Activated naive CD4-positive, alpha-beta T cell treated with anti-CD3 and anti-CD28 coated beads, Interleukin-2, amount 10 ng/mL, durations not matched to agents 7 days and 5 days (primary cell): Measurements from ENCODE around the gene PDE6A.

Experiments
- CTCF ChIA-PET: fragments of 350-600 bp; sonication (Branson Sonifier 250); formaldehyde crosslinking; loops from one replicate; lab custom pipeline; 2021; ENCODE audit warnings: antibody characterized with exemption; lab: Charles Lee
- DNase-seq: peaks from one replicate; pipeline ENCODE4 v3.0.0-alpha.2; 2020
- H3K27ac Mint-ChIP-seq: one replicate; pipeline ENCODE4 v1.8.0; 2021; ENCODE audit warnings: mild to moderate bottlenecking, moderate library complexity, mixed read lengths
- H3K27me3 Mint-ChIP-seq: one replicate; pipeline ENCODE4 v1.8.0; 2021; ENCODE audit warnings: mild to moderate bottlenecking, mixed read lengths
- H3K36me3 Mint-ChIP-seq: one replicate; pipeline ENCODE4 v1.8.0; 2021; ENCODE audit warnings: mixed read lengths
- H3K4me1 Mint-ChIP-seq: one replicate; pipeline ENCODE4 v1.8.0; 2021; ENCODE audit warnings: mixed read lengths
- H3K4me3 Mint-ChIP-seq: one replicate; pipeline ENCODE4 v1.8.0; 2021; ENCODE audit warnings: mild to moderate bottlenecking, moderate library complexity, mixed read lengths
- H3K9me3 Mint-ChIP-seq: one replicate; pipeline ENCODE4 v1.8.0; 2021; ENCODE audit warnings: mixed read lengths

The PDE6A gene

GRCh38 chr5:149942199-149942598 lies 2.4 kb downstream of the PDE6A start:
- H3K36me3 Mint-ChIP-seq: no peaks in the 10 kb centered on the region
- no peak overlapping the region for H3K27ac Mint-ChIP-seq
- no peak for DNase-seq
- peaks cover 13% of the 10 kb centered on the region for H3K27me3 Mint-ChIP-seq
- H3K4me3 Mint-ChIP-seq: no peak overlapping the region
- H3K4me1 Mint-ChIP-seq: no peaks in the 10 kb centered on the region
- H3K9me3 Mint-ChIP-seq: no peaks in the 10 kb centered on the region
- CTCF ChIA-PET: no interaction called here

DNA sequence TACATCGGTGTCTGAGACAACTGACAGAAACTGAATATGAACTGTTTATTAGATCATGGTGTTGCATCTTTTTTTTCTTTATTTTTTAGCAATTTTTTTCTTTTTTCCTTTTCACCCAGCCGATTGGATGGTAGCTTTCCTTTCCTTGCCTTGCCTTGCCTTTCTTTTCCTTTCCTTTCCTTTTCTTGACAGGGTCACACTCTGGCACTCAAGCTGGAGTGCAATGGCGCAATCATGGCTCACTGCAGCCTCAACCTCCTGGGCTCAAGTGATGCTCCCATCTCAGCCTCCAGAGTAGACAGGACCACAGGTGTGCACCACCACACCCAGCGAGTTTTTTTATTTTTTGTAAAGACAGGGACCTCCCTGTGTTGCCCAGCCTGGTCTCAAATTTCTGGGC lies 2.8 kb downstream of the PDE6A start:
- Mint-ChIP-seq H3K36me3 (no peaks in the 10 kb centered on the region), H3K4me1 (no peaks in the 10 kb centered on the region), H3K27me3 (peaks cover 16% of the 10 kb centered on the region), H3K9me3 (no peaks in the 10 kb centered on the region), H3K27ac (no peak overlapping the region), H3K4me3 (no peak overlapping the region)
- CTCF ChIA-PET: no interaction called here
- no peak for DNase-seq

GRCh38 chr5:149940941-149941644 lies 3.5 kb downstream of the PDE6A start:
- CTCF ChIA-PET: no interaction called here
- no peaks in the 10 kb centered on the region for H3K36me3 Mint-ChIP-seq

DNA sequence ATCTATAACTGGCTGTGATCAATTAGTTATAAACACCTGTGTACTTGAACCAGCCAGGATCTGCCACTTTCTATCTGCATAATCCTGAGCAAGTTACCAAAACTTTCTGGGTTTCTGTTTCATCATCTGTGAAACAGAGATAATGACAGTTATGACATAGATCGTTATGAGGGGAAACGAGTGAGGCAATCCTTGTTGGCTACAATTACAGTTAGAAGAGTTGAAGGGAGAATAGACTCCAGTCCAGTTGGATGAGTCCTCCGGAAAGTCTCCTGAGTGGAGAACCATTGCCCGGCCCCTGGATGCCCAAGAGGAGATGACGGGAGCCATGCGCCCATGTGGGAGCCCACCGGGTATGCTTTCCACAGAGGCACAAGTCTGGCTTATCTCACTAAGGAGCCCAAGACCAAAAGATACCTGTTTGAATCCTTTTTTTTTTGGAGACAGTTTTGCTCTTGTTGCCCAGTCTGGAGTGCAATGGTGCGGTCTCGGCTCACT lies 4.5 kb downstream of the PDE6A start:
- H3K36me3 Mint-ChIP-seq: no peaks in the 10 kb centered on the region
- H3K9me3 Mint-ChIP-seq: no peaks in the 10 kb centered on the region
- peaks cover 22% of the 10 kb centered on the region for H3K27me3 Mint-ChIP-seq
- no peak overlapping the region for H3K27ac Mint-ChIP-seq
- no peak overlapping the region for H3K4me3 Mint-ChIP-seq
- no peak for DNase-seq
- CTCF ChIA-PET: interaction anchor here (1.0 kb wide), 1 partner anchor 19 kb away, joined by 3 read pairs; no protein-coding TSS in a partner anchor
- H3K4me1 Mint-ChIP-seq: no peaks in the 10 kb centered on the region

More at GRCh38 chr5:149940941-149941644, 3.5 kb downstream of the PDE6A start:
- peaks cover 17% of the 10 kb centered on the region for H3K27me3 Mint-ChIP-seq
- no peak overlapping the region for H3K27ac Mint-ChIP-seq
- no peaks in the 10 kb centered on the region for H3K9me3 Mint-ChIP-seq
- no peaks in the 10 kb centered on the region for H3K4me1 Mint-ChIP-seq
- no peak overlapping the region for H3K4me3 Mint-ChIP-seq
- DNase-seq: no peak

DNA sequence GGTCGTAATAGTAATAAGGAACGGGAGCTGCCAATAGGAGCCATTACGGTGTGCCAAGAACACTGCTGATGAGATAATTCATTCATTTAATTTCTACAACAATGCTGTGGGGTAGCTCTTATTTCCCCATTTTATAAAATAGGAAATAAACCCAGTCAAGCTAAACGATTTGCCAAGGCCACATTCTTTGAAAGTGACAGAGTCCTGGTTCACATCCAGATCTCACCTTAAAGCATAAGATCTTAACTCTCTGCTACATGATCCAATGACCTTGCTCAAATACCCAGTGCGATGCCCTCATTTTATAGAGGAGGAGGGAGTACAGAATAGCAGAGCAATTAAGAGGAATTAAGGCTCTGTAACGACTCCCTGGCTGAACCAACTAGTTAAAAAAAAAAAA lies 5.0 kb downstream of the PDE6A start:
- Mint-ChIP-seq H3K36me3 (no peaks in the 10 kb centered on the region), H3K27me3 (peaks cover 24% of the 10 kb centered on the region), H3K9me3 (no peaks in the 10 kb centered on the region), H3K27ac (no peak overlapping the region), H3K4me1 (no peaks in the 10 kb centered on the region), H3K4me3 (no peak overlapping the region)
- DNase-seq: no peak
- CTCF ChIA-PET: interaction anchor here (0.9 to 1.0 kb wide), 2 partner anchors 20 to 25 kb away, joined by 3 read pairs; no protein-coding TSS in a partner anchor

GRCh38 chr5:149938791-149939358 lies 5.7 kb downstream of the PDE6A start:
- no peak overlapping the region for H3K4me3 Mint-ChIP-seq
- no peak overlapping the region for H3K27ac Mint-ChIP-seq
- H3K27me3 Mint-ChIP-seq: peaks cover 21% of the 10 kb centered on the region
- H3K4me1 Mint-ChIP-seq: no peaks in the 10 kb centered on the region
- no peaks in the 10 kb centered on the region for H3K9me3 Mint-ChIP-seq
- H3K36me3 Mint-ChIP-seq: no peaks in the 10 kb centered on the region
- CTCF ChIA-PET: interaction anchor here (0.9 to 1.0 kb wide), 2 partner anchors 21 to 25 kb away, joined by 3 read pairs; no protein-coding TSS in a partner anchor
- DNase-seq: no peak

- DNase-seq: no peak
- no peaks in the 10 kb centered on the region for H3K36me3 Mint-ChIP-seq
- H3K27ac Mint-ChIP-seq: no peak overlapping the region
- peaks cover 23% of the 10 kb centered on the region for H3K27me3 Mint-ChIP-seq
- H3K4me3 Mint-ChIP-seq: no peak overlapping the region
- H3K9me3 Mint-ChIP-seq: no peaks in the 10 kb centered on the region
- CTCF ChIA-PET: no interaction called here
- H3K4me1 Mint-ChIP-seq: no peaks in the 10 kb centered on the region
Measured at GRCh38 chr5:149938279-149938678, 6.3 kb downstream of the PDE6A start.

DNA sequence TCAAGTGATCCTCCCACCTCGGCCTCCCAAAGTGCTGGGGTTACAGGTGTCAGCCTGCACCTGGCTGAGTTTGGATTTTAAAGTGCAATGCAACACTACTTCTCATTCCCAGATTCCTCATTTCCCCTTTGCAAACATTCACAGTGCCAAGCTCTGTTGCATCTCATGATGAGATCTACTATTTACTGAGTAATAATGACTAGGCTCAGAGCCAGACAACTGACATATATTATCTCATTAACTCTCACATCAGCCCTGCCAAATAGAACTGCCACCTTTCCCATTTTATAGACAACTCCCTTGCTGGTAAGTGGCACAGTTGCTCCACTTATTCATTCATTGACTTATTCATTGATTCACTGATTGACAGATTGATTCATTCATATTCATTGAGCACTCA lies 7.0 kb downstream of the PDE6A start:
- H3K27me3 Mint-ChIP-seq: peaks cover 28% of the 10 kb centered on the region
- CTCF ChIA-PET: no interaction called here
- H3K4me3 Mint-ChIP-seq: no peak overlapping the region
- H3K4me1 Mint-ChIP-seq: no peaks in the 10 kb centered on the region
- H3K36me3 Mint-ChIP-seq: no peaks in the 10 kb centered on the region
- no peak overlapping the region for H3K27ac Mint-ChIP-seq
- no peaks in the 10 kb centered on the region for H3K9me3 Mint-ChIP-seq
- no peak for DNase-seq

DNA sequence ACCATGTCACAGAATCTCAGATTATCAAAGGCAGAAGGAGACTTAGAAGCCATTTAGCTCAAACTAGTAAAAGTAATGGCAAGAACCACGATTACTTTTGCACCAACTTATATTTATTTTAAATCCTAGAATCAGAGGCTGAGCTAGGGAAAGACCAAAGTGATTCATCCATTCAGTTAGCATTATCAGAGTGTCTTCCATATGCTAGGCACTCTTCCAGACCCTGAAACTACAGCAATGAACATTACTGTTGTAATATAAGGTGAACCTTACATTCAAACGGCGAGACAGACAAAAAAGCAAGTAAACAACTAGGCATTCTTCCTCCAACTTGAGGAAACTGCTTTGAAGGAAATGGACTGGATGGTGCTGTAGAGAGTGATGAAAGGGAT lies 7.9 kb downstream of the PDE6A start:
- H3K9me3 Mint-ChIP-seq: no peaks in the 10 kb centered on the region
- CTCF ChIA-PET: interaction anchor here (1.0 to 1.4 kb wide), 2 partner anchors 11 to 23 kb away, joined by 3 to 5 read pairs; no protein-coding TSS in a partner anchor
- DNase-seq: no peak
- H3K27me3 Mint-ChIP-seq: peaks cover 25% of the 10 kb centered on the region
- no peaks in the 10 kb centered on the region for H3K4me1 Mint-ChIP-seq
- H3K4me3 Mint-ChIP-seq: no peak overlapping the region
- H3K36me3 Mint-ChIP-seq: no peaks in the 10 kb centered on the region
- no peak overlapping the region for H3K27ac Mint-ChIP-seq

DNA sequence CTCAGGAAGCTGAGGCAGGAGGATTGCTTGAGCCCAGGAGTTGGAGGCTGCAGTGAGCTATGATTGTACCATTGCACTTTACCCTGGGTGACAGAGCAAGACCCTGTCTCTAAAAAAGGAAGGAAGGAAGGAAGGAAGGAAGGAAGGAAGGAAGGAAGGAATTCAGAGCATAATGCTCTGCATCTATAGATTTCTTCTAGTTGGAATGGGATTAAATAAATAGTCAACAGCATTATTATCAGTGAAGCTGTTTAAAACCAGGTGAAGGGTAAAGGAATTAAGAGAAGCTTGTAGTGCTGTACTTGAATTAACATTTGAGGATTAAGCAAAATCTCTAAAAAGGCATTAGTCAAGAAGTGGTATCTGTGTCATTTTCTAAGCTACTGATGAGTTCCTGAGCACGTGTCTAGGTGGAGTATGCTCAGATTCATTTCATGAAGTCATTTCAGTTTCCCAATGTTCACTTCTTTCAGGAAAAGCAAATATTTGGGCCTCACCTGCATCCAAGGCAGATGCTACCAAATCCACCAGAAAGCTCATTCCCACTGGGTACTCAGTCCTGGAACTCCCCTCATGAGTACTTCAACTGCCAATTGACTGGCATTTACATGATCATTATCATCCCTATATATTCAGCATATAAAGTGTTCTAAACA lies 8.4 kb downstream of the PDE6A start:
- Mint-ChIP-seq H3K27me3 (peaks cover 23% of the 10 kb centered on the region), H3K9me3 (no peaks in the 10 kb centered on the region), H3K36me3 (no peaks in the 10 kb centered on the region), H3K27ac (no peak overlapping the region), H3K4me3 (no peak overlapping the region), H3K4me1 (no peaks in the 10 kb centered on the region)
- CTCF ChIA-PET: interaction anchor here (1.0 to 1.4 kb wide), 2 partner anchors 11 to 23 kb away, joined by 3 to 5 read pairs; no protein-coding TSS in a partner anchor
- no peak for DNase-seq

GRCh38 chr5:149935431-149935901 lies 9.1 kb downstream of the PDE6A start:
- no peak for DNase-seq
- no peak overlapping the region for H3K27ac Mint-ChIP-seq
- CTCF ChIA-PET: interaction anchor here (1.0 to 1.4 kb wide), 2 partner anchors 12 to 24 kb away, joined by 3 to 5 read pairs; no protein-coding TSS in a partner anchor
- H3K36me3 Mint-ChIP-seq: no peaks in the 10 kb centered on the region
- peaks cover 28% of the 10 kb centered on the region for H3K27me3 Mint-ChIP-seq
- H3K4me3 Mint-ChIP-seq: no peak overlapping the region
- H3K4me1 Mint-ChIP-seq: no peaks in the 10 kb centered on the region
- no peaks in the 10 kb centered on the region for H3K9me3 Mint-ChIP-seq

- Mint-ChIP-seq H3K27me3 (peaks cover 28% of the 10 kb centered on the region), H3K4me1 (no peaks in the 10 kb centered on the region), H3K9me3 (no peaks in the 10 kb centered on the region), H3K27ac (no peak overlapping the region), H3K4me3 (no peak overlapping the region), H3K36me3 (no peaks in the 10 kb centered on the region)
- DNase-seq: no peak
- CTCF ChIA-PET: interaction anchor here (0.6 kb wide), 1 partner anchor 14 kb away, joined by 3 read pairs; no protein-coding TSS in a partner anchor
Measured at GRCh38 chr5:149932445-149933350, 11.9 kb downstream of the PDE6A start.

DNA sequence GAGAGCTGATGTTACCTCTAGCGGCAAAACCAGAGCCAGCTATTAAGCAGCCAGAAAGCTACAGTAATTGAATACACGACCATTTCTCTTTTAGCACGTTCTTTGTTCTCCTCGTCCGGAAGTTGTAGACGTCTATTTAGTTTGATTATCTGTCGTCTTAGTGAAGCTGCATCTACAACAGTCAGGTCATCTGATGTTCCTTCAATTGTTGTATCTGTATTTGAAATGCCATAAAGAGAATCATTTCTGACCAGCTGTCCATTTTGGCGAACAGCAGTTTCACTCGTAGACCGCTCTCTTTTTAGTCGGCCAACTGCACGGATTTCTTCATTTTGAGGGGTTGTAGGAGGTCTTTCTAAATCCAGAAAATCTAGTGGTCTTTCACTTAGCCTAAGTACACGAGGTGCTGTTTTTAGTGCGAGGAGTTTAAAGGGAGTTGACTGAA lies 12.6 kb downstream of the PDE6A start:
- DNase-seq: no peak
- Mint-ChIP-seq H3K9me3 (no peaks in the 10 kb centered on the region), H3K4me3 (no peak overlapping the region), H3K4me1 (no peaks in the 10 kb centered on the region), H3K36me3 (no peaks in the 10 kb centered on the region), H3K27ac (no peak overlapping the region), H3K27me3 (peaks cover 27% of the 10 kb centered on the region)
- CTCF ChIA-PET: no interaction called here
